ENCODE data around the gene CCDC150. TPM values are rescaled to one million over a fixed set of nuclear protein-coding genes. Genes with fewer than 3 reads are reported as not detected.

CCDC150 gene
- 4.0 and 19.7 TPM in 2 replicates for total RNA-seq (ENCODE audit: low replicate concordance)

DNA sequence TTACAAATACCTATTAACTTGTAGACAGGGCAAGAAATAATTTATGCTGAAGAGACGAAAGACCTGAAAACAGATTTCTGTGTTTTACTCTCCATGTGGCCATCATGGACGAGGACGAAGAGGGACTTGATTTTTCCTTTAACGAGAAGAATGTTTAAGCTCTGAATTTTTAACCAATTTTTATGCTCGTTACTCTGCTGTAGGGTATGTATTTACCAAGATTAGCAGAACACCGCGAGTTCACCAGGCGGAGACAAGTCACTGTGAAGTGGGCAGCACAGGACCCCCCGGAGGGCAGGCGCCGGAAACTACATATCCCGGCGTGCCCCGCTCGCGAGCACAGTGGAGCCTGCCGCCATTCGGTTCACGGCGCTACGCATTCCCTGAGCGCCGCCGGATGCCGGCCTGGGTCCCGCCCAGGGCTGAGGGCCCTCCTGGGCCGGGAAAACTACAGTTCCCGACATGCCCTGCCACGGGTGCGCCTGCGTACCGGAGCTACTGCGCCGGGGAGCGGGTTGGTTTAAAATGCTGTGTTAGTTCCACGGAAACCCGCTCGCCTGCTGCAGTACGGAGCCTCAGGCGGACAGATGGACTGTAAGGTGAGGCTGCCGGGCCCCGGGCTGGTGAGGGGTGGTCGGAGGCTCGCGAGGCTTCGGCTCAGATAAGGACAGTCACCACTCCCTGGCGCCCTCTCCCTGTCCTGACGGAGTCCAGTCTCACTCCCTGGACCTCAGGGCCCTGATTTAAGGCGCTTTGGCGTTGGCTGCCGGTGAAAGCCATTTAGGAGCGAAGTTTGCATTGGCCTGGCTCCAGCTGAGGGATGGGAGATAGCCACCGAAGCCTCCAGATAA is at the start of gene CCDC150:
CCDC150 (plus strand) TSS at position 536 of the 851 bp plus-strand sequence; CDS start at position 588, 52 bp downstream.
- H3K4me3 ChIP-seq (ENCODE audit: low read depth, low read length): peak within 1 kb of the TSS; percentile 87
- peak; percentile 90 for DNase-seq (ENCODE audit: low read depth)
- TF ChIP-seq, protein P1, sequence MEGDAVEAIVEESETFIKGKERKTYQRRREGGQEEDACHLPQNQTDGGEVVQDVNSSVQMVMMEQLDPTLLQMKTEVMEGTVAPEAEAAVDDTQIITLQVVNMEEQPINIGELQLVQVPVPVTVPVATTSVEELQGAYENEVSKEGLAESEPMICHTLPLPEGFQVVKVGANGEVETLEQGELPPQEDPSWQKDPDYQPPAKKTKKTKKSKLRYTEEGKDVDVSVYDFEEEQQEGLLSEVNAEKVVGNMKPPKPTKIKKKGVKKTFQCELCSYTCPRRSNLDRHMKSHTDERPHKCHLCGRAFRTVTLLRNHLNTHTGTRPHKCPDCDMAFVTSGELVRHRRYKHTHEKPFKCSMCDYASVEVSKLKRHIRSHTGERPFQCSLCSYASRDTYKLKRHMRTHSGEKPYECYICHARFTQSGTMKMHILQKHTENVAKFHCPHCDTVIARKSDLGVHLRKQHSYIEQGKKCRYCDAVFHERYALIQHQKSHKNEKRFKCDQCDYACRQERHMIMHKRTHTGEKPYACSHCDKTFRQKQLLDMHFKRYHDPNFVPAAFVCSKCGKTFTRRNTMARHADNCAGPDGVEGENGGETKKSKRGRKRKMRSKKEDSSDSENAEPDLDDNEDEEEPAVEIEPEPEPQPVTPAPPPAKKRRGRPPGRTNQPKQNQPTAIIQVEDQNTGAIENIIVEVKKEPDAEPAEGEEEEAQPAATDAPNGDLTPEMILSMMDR (IDR thresholded peaks at IDR 0.05; ENCODE audit: insufficient read depth, low read length): peak; percentile 32

DNA sequence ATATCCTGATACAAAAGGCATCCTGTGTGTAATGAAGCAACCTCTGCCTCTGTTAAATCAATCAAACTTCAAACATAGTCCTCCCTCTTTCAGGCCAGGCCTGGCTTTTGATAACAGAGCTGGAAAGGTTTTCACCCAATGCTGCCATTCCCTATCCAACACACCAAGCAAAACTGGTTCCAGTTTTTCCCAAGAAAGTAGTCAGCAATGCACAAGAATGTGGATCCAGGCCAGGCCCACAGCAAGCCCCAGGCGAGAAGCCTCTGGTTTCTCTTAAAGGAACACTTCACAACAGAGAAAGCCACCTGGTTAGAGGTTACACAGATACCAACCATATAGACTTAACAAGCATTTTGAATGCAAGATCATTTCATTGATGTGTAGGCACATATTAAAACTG is 49.2 kb upstream of the CCDC150 start:
- DNase-seq (ENCODE audit: low read depth): peak; percentile 73
- TF ChIP-seq, protein P1 (IDR thresholded peaks at IDR 0.05; ENCODE audit: insufficient read depth, low read length): no peak

DNA sequence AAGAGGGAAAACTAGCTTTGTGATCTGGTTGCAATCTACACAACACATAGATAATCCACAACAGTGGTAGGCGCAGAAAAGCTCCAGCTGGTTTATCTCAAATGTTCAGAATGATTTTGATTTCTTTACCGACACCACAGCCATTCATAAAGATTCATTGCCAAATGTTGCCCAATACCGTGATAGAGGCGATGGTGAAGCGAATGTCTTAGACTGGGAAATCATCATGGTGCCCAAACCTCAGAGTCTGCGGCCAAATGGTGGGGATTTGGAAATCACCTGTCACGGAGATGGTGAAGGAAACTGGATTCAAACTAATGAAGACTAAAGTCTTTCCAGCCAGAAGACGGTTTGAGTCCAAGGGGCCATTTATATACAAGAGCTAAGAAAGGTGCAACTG is 48.5 kb upstream of the CCDC150 start:
- TF ChIP-seq, protein P1 (IDR thresholded peaks at IDR 0.05; ENCODE audit: insufficient read depth, low read length): no peak
- DNase-seq (ENCODE audit: low read depth): no peak
- no peak overlapping the region for H3K4me3 ChIP-seq (ENCODE audit: low read depth, low read length)

More for the DNA sequence above, 49.2 kb upstream of the CCDC150 start:
- peak overlapping the region; percentile 29 for H3K4me3 ChIP-seq (ENCODE audit: low read depth, low read length)

DNA sequence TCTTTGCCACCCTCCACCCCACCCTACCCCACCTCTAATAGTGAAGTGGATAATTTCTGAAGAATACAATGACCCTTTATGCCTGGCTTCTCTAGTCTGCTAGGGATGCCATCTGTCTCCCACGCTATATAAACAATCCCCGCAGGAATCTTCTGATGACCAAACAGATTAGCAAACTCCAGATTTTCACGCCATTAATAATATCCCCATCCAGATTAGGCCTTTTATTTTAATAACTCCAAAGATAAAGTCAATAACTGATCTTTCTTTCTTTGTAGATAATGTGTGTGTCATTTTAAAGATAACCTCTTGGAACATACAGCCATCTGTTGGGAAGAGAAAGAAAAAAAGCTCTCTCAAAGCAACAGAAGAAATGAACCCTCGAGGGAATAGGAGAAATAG is 47.9 kb upstream of the CCDC150 start:
- TF ChIP-seq, protein P1 (IDR thresholded peaks at IDR 0.05; ENCODE audit: insufficient read depth, low read length): no peak
- peak overlapping the region; percentile 19 for H3K4me3 ChIP-seq (ENCODE audit: low read depth, low read length)
- no peak for DNase-seq (ENCODE audit: low read depth)

DNA sequence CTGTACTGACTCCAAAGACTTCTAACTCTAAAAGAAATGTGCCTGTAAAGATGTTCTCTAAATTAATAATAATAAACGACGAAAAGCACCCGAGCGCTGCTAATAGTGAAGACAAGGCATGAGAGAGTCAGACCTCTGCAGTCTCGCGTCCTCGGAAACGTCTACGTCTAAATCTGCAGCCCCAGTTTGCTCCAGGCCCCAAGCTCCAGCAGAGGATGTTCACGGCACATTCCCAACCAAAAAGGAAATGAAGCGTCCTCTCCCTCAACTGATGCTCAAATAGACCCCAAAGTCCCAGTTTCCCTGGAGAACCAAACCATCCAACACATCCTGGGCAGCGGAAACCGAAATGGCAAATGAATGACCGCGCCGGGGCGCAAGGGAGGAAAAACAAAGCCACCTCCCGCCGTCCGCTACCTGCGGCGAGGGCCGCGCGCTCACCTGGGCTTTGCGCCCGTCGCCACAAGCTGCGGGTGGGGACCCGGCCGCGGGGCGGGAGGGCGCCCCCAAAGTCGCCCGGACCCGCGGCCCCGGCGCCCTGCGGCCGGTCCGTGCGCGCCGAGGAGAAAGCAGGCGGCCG is 47.1 kb upstream of the CCDC150 start:
- DNase-seq (ENCODE audit: low read depth): peak; percentile 65
- TF ChIP-seq, protein P1 (IDR thresholded peaks at IDR 0.05; ENCODE audit: insufficient read depth, low read length): peak; percentile 24
- H3K4me3 ChIP-seq (ENCODE audit: low read depth, low read length): peak overlapping the region; percentile 79

DNA sequence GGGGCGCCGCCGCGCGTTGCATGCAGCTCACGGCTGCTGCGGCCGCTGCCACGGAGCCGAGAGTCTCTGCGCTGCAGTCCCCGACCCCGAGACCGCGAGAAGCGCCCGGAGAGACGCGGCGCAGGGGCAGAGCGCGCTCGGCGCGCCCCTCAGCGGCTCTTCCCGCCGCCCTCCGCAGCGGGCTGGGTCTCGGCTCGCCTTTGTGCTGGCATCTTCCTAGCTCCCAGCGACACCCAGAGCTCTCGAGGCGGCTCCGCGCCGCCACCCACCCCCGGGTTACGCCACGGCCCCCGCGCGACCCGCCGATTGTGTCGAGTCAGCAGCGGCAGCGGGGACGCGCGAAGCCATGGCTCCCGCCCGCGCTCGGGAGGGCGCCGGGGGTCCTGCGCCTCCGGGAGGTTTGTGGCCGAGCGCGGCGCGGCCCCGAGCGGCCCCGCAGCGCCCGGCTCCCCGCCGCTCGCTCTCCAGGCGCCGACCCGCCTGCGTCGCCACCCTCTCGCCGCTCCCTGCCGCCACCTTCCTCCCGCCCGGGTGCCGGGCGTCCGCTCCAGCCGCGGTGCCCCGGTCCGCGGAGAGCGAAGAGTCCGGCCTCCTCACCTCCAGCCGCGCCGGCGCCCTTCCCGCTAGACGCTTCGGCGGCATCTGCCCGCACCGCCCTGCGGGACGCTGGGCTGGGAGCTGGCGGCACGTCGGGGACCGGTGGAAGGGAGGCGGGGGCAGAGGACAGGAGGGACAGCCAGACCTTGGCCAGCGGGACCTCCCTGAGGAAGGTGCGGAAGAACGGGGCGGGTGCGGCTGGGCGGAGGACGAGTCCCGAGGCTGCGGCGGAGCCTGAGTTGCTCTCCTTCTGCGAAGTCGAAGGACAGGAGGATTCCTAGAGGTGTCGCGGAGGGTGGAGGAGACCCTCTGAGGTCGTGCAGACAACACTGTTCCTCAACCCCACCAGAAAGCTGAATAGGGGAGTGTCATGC is 46.3 kb upstream of the CCDC150 start, which contains the start of gene HECW2:
HECW2 (minus strand) TSS at position 644 of the 971 bp plus-strand sequence.
- peak; percentile 59 for DNase-seq (ENCODE audit: low read depth)
- peak within 1 kb of the TSS; percentile 79 for H3K4me3 ChIP-seq (ENCODE audit: low read depth, low read length)
- TF ChIP-seq, protein P1 (IDR thresholded peaks at IDR 0.05; ENCODE audit: insufficient read depth, low read length): no peak

Measured in fibroblast of the aortic adventitia (primary cell).